ENCODE data around the gene TCF23. TPM values are rescaled to one million over a fixed set of nuclear protein-coding genes. Genes with fewer than 3 reads are reported as not detected.
"Not testable (repeated sequence)": the region's sequence is repeated elsewhere in the genome, so short reads cannot be mapped to it uniquely, and the experiment has no call there.

TCF23 gene
- 0.12 TPM for total RNA-seq

DNA sequence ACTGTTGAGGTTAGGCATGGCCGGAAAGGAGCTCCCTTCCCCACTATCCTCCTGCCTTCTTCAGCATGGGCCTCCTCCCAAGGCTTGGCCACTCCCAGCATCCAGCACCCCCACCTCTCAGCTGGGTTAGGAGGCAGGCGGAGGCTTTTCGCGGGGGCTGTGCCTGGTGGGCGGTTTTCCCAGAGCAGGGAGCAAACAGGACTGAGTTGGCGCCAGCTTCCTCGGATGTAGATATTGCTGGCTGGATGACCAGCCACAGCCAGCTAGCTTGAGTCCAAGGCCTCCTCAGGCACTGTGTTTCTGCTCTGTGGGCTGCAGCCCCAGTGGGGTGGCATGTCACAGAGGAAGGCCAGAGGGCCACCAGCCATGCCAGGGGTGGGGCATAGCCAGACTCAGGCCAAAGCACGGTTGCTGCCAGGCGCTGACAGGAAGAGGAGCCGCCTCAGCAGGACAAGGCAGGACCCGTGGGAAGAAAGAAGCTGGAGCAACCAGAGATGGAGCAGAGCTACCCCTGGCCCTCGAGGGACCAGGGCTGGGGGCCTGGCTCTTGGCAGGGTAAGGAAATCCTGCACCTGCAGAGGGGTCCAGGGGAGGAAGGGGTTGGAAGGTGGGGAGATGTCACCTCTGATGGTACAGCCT is at the start of gene TCF23:
Gene TCF23 (plus strand): TSS at position 204 of the 639 bp plus-strand sequence. CDS start 130 bp downstream, at position 334.
- no peak for DNase-seq (ENCODE audit: low spot score)

DNA sequence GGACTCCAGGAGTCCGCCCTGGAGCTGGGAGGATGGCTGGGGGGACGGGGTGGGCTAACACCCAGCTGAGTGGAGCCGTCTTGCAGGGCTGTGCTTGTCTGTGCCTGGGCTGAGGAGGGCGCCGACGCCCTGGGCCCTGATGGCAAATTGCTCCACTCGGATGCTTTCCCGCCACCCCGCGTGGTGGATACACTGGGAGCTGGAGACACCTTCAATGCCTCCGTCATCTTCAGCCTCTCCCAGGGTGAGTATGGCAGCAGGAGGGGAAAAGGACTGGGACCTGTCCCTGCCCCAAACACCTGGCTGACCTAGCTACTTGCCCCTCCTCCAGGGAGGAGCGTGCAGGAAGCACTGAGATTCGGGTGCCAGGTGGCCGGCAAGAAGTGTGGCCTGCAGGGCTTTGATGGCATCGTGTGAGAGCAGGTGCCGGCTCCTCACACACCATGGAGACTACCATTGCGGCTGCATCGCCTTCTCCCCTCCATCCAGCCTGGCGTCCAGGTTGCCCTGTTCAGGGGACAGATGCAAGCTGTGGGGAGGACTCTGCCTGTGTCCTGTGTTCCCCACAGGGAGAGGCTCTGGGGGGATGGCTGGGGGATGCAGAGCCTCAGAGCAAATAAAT is 49.4 kb upstream of the TCF23 start:
- no peak for DNase-seq (ENCODE audit: low spot score)

DNA sequence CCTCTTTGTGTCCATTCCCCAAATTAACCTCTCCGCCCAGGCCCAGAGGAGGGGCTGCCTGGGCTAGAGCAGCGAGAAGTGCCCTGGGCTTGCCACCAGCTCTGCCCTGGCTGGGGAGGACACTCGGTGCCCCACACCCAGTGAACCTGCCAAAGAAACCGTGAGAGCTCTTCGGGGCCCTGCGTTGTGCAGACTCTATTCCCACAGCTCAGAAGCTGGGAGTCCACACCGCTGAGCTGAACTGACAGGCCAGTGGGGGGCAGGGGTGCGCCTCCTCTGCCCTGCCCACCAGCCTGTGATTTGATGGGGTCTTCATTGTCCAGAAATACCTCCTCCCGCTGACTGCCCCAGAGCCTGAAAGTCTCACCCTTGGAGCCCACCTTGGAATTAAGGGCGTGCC is 48.8 kb upstream of the TCF23 start:
- no peak for DNase-seq (ENCODE audit: low spot score)

DNA sequence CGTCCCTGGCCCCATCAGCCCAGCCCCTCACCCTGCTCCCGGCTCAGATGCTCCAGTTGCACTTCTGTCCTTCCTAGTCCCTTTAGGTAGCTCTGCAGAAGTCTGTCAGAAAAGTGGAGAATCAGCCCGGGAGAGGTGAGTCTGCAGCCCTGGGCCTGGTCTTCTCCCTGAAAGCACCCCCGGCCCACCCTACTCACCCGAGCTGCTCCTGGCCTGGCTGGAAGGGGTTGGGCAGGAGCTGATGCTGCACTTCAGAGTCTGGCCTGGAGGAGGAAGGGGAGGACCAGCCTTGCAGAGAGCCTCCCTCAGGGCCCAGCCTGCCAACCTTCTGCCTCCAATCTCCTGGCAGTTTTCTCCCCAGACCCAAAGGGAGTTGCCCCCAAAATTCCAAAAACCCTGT is 46.5 kb upstream of the TCF23 start:
- DNase-seq (ENCODE audit: low spot score), result no peak

DNA sequence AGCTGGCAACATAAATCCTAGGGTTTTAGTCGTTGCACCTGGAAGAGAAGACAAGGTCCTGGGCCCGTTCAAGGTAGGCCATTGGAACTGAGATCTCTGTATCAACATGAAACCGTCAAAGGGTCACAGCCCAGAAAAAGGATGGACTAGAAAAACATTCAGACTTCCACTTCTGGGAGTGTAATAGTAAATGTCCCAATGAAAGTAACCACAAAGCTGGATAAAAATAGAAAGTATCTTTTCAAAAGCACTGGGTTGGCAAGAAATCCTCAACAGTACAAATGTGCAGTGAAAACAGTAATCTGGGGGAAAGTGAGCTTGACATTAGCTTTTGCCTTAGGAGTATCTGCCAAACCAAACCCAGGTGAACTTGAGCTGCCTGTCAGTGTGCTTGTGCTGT is 42.8 kb upstream of the TCF23 start:
- no peak for DNase-seq (ENCODE audit: low spot score)

DNA sequence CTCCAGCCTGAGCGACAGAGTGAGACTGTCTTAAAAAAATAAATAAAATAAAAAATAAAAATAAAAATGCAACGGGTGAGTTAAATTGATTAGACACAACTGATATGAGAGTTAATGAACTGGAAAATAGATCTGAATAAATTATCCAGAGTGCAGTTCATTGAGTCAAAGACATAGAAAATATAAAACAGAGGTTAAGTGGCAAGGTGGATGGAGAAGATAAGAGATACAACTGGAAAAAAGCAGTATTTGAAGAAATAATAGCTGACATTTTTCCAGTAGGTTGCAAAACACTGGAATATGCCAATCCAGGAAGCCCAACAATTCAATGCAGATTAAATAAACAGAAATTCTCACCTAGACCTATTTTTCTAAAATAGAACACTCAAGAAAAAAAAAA is 40.6 kb upstream of the TCF23 start:
- DNase-seq (ENCODE audit: low spot score), result no peak

DNA sequence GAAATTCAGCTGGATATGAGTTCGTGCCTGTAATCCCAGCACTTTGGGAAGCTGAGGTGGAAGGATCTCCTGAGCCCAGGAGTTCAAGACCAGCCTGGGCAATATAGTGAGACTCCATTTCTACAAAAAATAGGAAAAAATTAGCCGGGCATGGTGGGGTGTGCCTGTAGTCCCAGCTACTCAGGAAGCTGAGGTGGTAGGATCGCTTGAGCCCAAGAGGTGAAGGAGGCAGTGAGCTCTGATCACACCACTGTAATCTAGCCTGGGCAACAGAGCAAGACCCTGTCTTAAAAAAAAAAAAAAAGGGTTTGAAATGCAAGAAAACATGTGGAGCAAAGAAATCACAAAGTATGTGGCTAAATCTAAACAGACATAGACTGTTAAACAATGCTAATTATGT is 39.7 kb upstream of the TCF23 start:
- DNase-seq (ENCODE audit: low spot score), result no peak

DNA sequence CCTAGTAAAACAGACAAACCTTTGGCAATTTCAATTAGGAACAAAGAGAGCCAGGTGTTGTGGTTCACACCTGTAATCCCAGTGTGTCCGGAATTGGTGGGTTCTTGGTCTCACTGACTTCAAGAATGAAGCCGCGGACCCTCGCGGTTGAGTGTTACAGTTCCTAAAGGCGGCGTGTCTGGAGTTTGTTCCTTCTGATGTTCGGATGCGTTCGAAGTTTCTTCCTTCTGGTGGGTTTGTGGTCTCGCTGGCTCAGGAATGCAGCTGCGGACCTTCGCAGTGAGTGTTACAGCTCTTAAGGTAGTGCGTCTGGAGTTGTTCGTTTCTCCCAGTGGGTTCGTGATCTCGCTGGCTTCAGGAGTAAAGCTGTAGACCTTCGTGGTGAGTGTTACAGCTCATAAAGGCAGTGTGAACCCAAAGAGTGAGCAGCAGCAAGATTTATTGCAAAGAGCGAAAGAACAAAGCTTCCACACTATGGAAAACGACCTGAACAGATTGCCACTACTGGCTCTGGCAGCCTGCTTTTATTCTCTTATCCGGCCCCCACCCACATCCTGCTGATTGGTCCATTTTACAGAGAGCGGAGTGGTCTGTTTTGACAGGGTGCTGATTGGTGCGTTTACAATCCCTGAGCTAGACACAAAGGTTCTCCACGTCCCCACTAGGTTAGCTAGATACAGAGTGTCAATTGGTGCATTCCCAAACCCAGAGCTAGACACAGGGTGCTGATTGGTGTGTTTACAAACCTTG is 38.0 kb upstream of the TCF23 start:
- not testable (repeated sequence) for DNase-seq (ENCODE audit: low spot score)

DNA sequence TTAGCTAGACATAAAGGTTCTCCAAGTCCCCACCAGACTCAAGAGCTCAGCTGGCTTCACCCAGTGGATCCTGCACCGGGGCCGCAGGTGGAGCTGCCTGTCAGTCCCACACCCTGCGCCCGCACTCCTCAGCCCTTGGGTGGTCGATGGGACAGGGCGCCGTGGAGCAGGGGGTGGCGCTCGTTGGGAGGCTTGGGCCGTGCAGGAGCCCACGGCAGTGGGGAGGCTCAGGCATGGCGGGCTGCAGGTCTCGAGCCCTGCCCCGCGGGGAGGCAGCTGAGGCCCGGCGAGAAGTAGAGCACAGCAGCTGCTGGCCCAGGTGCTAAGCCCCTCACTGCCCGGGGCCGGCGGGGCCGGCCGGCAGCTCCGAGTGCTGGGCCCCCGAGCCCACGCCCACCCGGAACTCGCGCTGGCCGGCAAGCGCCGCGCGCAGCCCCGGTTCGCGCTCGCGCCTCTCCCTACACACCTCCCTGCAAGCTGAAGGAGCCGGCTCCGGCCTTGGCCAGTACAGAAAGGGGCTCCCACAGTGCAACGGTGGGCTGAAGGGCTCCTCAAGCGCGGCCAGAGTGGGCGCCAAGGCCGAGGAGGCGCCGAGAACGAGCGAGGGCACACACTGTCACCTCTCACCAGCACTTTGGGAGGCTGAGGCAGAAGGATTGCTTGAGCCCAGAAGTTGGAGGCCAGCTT is 37.3 kb upstream of the TCF23 start:
- not testable (repeated sequence) for DNase-seq (ENCODE audit: low spot score)

DNA sequence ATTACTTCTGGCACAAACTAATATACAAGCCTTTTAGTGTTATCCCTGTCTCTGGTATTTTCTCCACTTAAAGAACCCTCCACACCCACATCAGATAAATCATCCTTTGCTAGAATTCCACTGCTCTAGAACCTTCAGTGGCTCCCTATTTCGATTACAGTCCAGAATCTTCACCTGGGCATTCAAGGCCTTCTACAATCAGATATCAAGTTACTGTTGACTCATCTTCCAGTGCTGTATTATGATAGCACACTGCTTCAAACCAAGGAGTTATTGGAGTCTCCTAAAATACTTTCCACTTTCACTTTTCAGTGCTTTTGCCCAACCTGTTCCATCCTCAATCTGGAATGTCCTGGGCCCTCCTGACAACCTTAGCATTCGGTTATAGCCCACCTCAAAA is 33.3 kb upstream of the TCF23 start:
- no peak for DNase-seq (ENCODE audit: low spot score)

DNA sequence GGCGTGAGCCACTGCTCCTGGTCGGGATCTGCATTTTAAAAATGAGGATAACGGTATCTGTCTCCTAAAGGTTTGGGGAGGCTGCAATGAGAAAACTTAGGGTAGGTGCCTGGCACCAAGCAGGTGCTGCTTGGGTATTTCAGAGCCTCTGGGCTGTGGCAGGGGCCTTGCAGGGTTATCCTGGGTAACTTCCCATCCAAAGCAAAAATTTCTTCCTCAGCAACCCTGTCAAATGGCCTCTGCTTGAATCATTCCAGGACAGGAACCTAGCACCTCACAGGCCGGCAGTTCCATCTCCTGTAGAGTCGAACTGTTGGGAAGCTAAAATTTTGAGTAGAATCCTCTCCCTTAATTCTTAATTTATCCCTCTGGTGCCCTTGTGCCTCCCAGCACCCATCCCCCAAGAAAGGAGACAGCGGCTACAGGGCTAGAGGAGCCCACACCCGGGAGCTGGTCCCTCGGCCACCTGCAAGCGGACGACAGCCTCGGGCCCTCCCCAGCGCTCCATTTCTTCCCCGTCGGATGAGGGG is 30.7 kb upstream of the TCF23 start:
- no peak for DNase-seq (ENCODE audit: low spot score)

DNA sequence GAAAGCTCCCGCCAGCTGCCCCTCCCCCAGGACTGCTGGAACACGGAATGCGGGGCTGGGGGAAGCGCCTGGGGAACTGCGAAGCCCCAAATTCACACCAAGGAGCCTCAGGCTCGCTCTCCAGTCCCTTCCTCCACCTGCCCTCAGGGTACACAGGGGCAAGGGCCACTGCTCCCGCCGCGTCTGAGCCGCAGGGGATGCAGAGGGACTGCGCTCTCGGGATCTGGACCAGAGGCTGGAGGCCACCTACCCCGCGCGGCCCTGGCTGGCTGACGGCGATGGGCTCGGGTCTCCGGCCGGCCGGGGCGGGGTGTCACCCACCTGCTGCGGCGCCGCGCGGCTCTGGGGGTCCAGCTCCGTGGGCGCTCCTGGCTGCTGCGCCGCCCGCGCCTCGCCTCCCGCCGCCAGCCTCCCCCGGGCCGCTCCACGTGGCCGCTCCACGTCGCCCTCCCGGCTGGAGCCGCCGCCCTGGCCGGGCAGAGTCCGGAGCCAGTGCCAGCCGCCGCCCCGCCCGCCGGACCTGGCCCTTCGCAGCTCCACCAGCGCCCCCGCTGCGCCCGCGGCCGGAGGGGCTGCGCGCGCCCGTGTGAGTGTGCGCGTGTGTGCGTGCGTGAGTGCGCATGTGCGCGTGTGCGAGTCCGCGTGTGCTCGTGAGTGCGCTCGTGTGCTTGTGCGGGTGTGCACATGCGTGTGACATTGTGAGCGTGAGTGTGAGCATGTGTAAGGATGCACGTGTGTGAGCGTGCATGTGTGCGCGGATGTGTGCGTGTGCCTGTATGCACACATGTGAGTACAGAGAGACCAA is 30.1 kb upstream of the TCF23 start, which contains the start of gene CGREF1:
Gene CGREF1 (minus strand): TSS at position 604 of the 805 bp plus-strand sequence. CDS start 14,762 bp downstream, outside the sequence.
- DNase-seq (ENCODE audit: low spot score), result no peak

DNA sequence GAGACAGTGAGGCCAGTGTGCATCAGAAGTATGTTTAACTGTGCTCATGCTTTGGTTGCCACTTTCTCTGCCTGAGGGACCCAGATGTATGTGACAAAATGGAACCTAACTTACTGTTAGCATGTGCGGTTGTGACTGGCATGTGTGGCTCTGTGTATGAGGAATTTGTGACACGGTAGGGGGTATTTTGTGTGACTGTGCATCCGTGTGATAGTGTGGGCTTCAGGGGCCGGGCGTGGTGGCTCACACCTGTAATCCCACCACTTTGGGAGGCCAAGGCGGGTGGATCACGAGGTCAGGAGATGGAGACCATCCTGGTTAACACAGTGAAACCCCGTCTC is 29.5 kb upstream of the TCF23 start:
- not testable (repeated sequence) for DNase-seq (ENCODE audit: low spot score)

DNA sequence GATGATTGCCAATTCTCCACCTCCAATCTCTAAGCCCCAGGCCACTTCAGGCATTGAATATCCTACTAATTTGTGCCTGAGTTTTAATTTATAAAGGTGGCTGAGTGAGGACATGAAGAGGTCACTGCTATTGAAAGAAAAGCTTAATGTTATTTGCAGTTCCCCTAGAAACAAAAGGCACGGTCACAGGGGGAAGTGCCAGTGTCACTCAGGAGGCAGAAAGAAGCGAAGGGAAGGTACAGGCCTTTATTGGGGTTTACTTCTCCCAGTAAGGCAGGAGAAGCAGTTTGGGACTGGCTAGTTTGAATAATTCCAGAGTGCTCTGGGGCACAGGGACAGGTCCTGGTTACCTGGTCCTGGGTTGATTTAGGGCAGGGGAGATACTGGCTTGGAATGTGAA is 26.9 kb upstream of the TCF23 start:
- DNase-seq (ENCODE audit: low spot score), result no peak

DNA sequence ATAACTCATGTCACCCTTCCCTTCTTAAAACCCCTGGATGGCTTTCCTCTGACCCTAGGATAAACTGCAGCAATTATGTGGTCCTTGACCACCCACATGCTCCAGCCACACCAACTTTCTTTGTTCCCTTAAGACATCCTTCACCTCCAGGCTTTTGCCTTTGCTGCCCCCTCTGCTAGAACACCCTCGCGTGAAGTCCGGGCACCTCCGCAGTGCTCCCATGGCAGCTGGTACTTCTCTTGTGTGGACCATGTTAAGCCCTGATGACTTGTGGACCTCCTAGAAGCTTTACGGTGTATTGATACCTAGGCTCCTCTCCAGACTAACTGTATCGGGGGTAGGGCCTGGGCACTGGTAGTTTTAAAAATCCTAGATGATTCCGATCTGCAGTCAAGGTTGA is 26.0 kb upstream of the TCF23 start:
- DNase-seq (ENCODE audit: low spot score), result no peak

DNA sequence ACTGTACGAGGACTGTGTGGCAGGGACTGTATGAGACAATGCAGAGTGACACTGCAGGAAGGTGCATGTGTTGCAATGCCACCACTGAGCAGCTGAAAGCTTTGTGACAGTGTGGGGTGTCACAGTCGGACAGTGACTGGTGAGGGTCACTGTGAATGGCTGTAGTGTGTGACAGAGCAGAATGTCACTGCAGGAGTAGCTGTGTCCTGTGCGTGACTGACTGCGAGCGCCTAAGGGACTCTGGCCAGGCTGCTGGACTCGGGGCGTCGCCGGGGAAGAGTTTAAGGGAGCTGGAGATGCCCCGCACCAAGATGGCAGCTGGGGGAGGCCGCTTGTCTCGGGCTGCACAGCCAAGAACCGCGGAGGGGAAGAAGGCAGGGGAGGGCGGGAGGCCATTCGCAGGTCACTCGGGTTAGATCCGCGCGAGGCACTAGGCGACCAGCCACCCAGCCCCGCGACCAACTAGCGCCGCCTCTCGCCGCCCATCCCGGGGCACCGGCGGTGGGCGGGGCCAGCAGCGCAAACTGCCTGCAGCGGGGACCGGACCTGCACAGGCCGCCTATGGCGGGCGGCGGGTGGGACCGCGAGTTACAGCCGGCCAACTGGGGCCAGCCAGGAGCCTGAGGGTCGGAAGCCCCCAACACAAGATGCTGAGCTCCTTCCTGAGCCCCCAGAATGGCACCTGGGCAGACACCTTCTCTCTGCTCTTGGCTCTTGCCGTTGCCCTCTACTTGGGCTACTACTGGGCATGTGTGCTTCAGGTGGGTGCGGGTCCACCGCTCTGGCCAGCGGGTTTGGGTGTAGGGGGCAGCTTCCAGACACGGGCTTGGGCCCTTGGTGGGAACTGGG is 25.3 kb upstream of the TCF23 start, which contains the start of gene ABHD1:
Gene ABHD1 (plus strand): TSS at position 514 of the 849 bp plus-strand sequence. CDS start 134 bp downstream, at position 648.
- peak; percentile 54 for DNase-seq (ENCODE audit: low spot score)

DNA sequence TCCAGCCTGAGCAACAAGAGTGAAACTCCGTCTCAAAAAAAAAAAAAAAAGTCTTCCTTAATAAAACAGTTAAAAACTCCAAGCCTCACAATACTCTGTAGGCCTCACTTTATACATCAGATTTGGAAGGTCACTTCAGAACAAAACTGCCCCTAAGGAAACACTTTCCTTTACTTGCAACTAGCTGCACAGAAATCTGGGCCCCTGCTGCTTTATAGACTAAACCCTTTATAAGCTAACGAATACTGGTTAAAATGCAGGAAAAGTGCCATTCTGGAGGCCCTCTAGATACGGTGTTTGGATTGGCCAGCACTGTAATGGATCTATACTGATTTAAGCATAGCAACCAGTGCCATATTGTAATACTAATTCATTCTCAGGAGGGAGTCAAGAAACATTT is 23.7 kb upstream of the TCF23 start:
- no peak for DNase-seq (ENCODE audit: low spot score)

DNA sequence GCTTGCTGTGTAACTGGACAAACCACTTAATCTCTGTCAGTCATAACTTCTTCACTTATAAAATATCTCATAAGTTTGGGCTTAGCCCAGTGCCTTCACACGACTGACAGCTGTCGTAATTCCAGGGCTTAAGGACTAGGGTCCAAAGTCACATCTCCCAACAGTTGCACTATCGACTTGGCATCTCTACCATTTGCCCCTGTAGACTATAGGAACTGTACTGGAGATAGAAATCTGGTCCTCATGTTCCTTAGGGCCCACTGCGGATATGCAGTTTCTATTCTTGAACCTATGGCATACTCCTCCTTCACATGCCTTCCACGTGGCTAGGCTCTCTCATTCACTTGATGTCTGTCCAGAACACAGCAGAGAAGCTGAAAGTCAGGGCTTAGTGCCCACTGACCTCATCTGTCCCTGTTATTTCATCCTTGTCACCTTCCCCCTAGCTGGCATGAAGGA is 22.5 kb upstream of the TCF23 start:
- no peak for DNase-seq (ENCODE audit: low spot score)

DNA sequence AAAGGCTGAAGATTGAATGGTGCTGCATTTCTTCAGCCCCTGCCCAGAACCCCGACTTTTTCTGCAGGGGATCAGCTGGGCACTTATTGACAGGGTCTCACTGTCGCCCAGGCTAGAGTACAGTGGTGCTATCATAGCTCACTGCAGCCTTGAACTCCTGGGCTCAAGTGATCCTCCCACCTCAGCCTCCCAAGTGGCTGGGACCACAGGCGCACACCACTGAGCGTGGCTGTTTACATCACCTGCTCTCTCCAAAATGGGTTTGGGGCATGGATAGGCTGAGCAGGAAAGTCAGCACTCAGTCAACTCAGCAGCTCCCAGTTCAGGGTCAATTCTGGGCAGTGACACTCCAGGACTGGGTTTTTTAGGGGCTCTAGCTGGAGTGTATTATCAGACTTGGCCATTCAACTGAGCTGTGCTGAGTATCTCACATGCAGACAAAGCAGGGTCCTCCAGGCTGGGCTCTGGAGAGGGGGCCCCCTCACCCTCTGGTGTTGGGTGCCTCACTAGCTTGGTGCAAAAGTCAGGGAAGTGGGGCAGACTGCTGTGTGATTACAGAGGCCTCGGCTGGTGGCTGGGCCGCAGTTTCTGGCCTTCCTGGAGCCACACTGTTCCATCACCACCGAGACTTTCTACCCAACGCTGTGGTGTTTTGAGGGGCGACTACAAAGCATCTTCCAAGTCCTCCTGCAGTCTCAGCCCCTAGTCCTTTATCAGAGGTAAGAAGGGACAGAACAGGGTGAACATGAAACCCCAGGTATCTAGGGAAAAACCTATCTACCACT is 20.7 kb upstream of the TCF23 start:
- DNase-seq (ENCODE audit: low spot score), result no peak

Data from mucosa of gallbladder (tissue), 1 donor.